H9 (cell line): ENCODE measurements around the gene DGKG. TPM values are rescaled to one million over a fixed set of nuclear protein-coding genes. Genes with fewer than 3 reads are reported as not detected.
A peak's percentile ranks its signal among the peaks of the same experiment; 100 is the strongest.

Experiments
- DNase-seq: peaks from one replicate; pipeline ENCODE4 v3.0.0-alpha.2; 2017
- H2AFZ ChIP-seq: one replicate; pipeline ENCODE4 v1.6.1; 2013; ENCODE audit warnings: mild to moderate bottlenecking, low read length, control low read depth, moderate library complexity
- H2AK5ac ChIP-seq: 2 replicates; pipeline ENCODE4 v1.6.1; 2013; ENCODE audit warnings: low read length, control low read depth, mixed read lengths; ENCODE audit not compliant: insufficient read length
- H2BK120ac ChIP-seq: one replicate; pipeline ENCODE4 v1.6.1; 2013; ENCODE audit warnings: low read depth, mild to moderate bottlenecking, low read length, control low read depth, inconsistent platforms; ENCODE audit not compliant: poor library complexity, severe bottlenecking
- H2BK12ac ChIP-seq: 2 replicates; pipeline ENCODE4 v1.6.1; 2013; ENCODE audit warnings: low read length, control low read depth, mixed read lengths, low read depth; ENCODE audit not compliant: insufficient read length
- H2BK15ac ChIP-seq: 2 replicates; pipeline ENCODE4 v1.6.1; 2013; ENCODE audit warnings: low read depth, low read length, control low read depth
- H2BK20ac ChIP-seq: one replicate; pipeline ENCODE4 v1.6.1; 2013; ENCODE audit warnings: low read depth, mild to moderate bottlenecking, low read length, control low read depth, inconsistent platforms; ENCODE audit not compliant: poor library complexity, severe bottlenecking
- H2BK5ac ChIP-seq: 2 replicates; pipeline ENCODE4 v1.6.1; 2013; ENCODE audit warnings: low read length, control low read depth, mixed read lengths; ENCODE audit not compliant: insufficient read length
- H3K14ac ChIP-seq: 2 replicates; pipeline ENCODE4 v1.6.1; 2013; ENCODE audit warnings: low read length, control low read depth; ENCODE audit not compliant: insufficient read depth
- H3K18ac ChIP-seq: 2 replicates; pipeline ENCODE4 v1.6.1; 2013; ENCODE audit warnings: low read depth, mild to moderate bottlenecking, mixed read lengths, low read length, control low read depth; ENCODE audit not compliant: insufficient read length
- H3K23ac ChIP-seq: 2 replicates; pipeline ENCODE4 v1.6.1; 2013; ENCODE audit warnings: low read length, control low read depth, mixed read lengths, low read depth; ENCODE audit not compliant: insufficient read length
- H3K23me2 ChIP-seq: 2 replicates; pipeline ENCODE4 v1.6.1; 2013; ENCODE audit warnings: low read depth, mild to moderate bottlenecking, mixed read lengths, low read length, control low read depth; ENCODE audit not compliant: insufficient read length, poor library complexity, severe bottlenecking
- H3K27ac ChIP-seq: 2 replicates; pipeline ENCODE4 v1.5.1; 2013; ENCODE audit warnings: low read length, control low read depth, mixed read lengths, low read depth; ENCODE audit not compliant: insufficient read length
- H3K27me3 ChIP-seq: 2 replicates; pipeline ENCODE4 v1.6.1; 2013; ENCODE audit warnings: low read length, control low read depth, inconsistent platforms; ENCODE audit not compliant: insufficient read depth
- H3K4ac ChIP-seq: 2 replicates; pipeline ENCODE4 v1.6.1; 2013; ENCODE audit warnings: low read depth, mild to moderate bottlenecking, control low read depth, inconsistent platforms, low read length, moderate library complexity
- H3K4me1 ChIP-seq: 2 replicates; pipeline ENCODE4 v1.6.1; 2013; ENCODE audit warnings: low read length, control low read depth, inconsistent platforms; ENCODE audit not compliant: insufficient read depth
- H3K4me2 ChIP-seq: 2 replicates; pipeline ENCODE4 v1.6.1; 2013; ENCODE audit warnings: low read length, control low read depth, mixed read lengths; ENCODE audit not compliant: insufficient read length, insufficient read depth
- H3K56ac ChIP-seq: 2 replicates; pipeline ENCODE4 v1.6.1; 2013; ENCODE audit warnings: low read depth, mild to moderate bottlenecking, mixed read lengths, low read length, control low read depth; ENCODE audit not compliant: insufficient read length
- H3K79me1 ChIP-seq: 2 replicates; pipeline ENCODE4 v1.6.1; 2013; ENCODE audit warnings: low read depth, mild to moderate bottlenecking, moderate library complexity, low read length, control low read depth, inconsistent platforms; ENCODE audit not compliant: insufficient read depth, poor library complexity, severe bottlenecking
- H3K79me2 ChIP-seq: 2 replicates; pipeline ENCODE4 v1.6.1; 2013; ENCODE audit warnings: low read length, control low read depth, inconsistent platforms; ENCODE audit not compliant: insufficient read depth
- H3K9ac ChIP-seq: 2 replicates; pipeline ENCODE4 v1.6.1; 2013; ENCODE audit warnings: low read length, control low read depth, mixed read lengths; ENCODE audit not compliant: insufficient read length; ENCODE audit errors: extremely low read depth
- H3K9me3 ChIP-seq: one replicate; pipeline ENCODE4 v1.6.1; 2013; ENCODE audit warnings: low read depth, low read length, inconsistent platforms; ENCODE audit not compliant: control insufficient read depth
- H3T11ph ChIP-seq: one replicate; pipeline ENCODE4 v1.6.1; 2013; ENCODE audit warnings: mild to moderate bottlenecking, low read length, control low read depth, inconsistent platforms
- H4K20me1 ChIP-seq: one replicate; pipeline ENCODE4 v1.6.1; 2013; ENCODE audit not compliant: control insufficient read depth, insufficient read length, insufficient read depth
- H4K5ac ChIP-seq: 2 replicates; pipeline ENCODE4 v1.6.1; 2013; ENCODE audit warnings: low read depth, mild to moderate bottlenecking, mixed read lengths, low read length, control low read depth; ENCODE audit not compliant: insufficient read length
- H4K8ac ChIP-seq: replicated peaks from 2 replicates; pipeline ENCODE4 v1.6.1; 2013; ENCODE audit warnings: low read length, control low read depth, mixed read lengths, low read depth; ENCODE audit not compliant: insufficient read length
- H4K91ac ChIP-seq: 2 replicates; pipeline ENCODE4 v1.6.1; 2013; ENCODE audit warnings: low read depth, mild to moderate bottlenecking, moderate library complexity, mixed read lengths, low read length, control low read depth; ENCODE audit not compliant: insufficient read length
- H3K27ac Mint-ChIP-seq, 3 experiments: 2 replicates in 2 of 3; 3 replicates in 1 of 3; pipeline ENCODE4 v1.8.0; 2020 to 2021; ENCODE audit warnings: mixed read lengths in 3 of 3, mild to moderate bottlenecking in 1 of 3, moderate library complexity in 1 of 3
- H3K27me3 Mint-ChIP-seq: 2 replicates; pipeline ENCODE4 v1.8.0; 2021; ENCODE audit warnings: low read depth, mild to moderate bottlenecking, moderate library complexity, mixed read lengths
- H3K36me3 Mint-ChIP-seq, 3 experiments: 2 replicates in 2 of 3; 3 replicates in 1 of 3; pipeline ENCODE4 v1.8.0; 2020 to 2021; ENCODE audit warnings: low read depth in 3 of 3, mixed read lengths in 3 of 3; ENCODE audit not compliant: insufficient read depth in 1 of 3
- H3K4me1 Mint-ChIP-seq, 2 experiments: 2 replicates each; pipeline ENCODE4 v1.8.0; 2020; ENCODE audit warnings: mixed read lengths in 2 of 2
- H3K4me3 Mint-ChIP-seq, 2 experiments: 2 replicates in 1 of 2; 3 replicates in 1 of 2; pipeline ENCODE4 v1.8.0; 2020 to 2021; ENCODE audit warnings: mild to moderate bottlenecking in 2 of 2, mixed read lengths in 2 of 2, moderate library complexity in 1 of 2
- H3K9me3 Mint-ChIP-seq, 2 experiments: 2 replicates in 1 of 2; 3 replicates in 1 of 2; pipeline ENCODE4 v1.8.0; 2020; ENCODE audit warnings: mild to moderate bottlenecking in 2 of 2, mixed read lengths in 2 of 2, moderate library complexity in 1 of 2
- CTCF ChIP-seq: fragments of 200-600 bp; sonication (generic); conservative IDR thresholded peaks from 3 replicates; pipeline ENCODE4 v1.8.0; 2021; ENCODE audit warnings: antibody characterized with exemption, mild to moderate bottlenecking
- WGBS: extraction: QIAGEN DNeasy Blood & Tissue Kit; methylation state at CpG from one replicate; pipeline ENCODE4 v1.1.7; 2013; ENCODE audit warnings: missing lambda C conversion rate, low lambda C conversion rate, mixed read lengths; ENCODE audit not compliant: insufficient read length; ENCODE audit errors: extremely low coverage; 5-methylcytosine and 5-hydroxymethylcytosine counted together
- total RNA-seq: library from RNA; stranded (reverse); gene quantifications from 2 replicates; pipeline ENCODE4 v1.2.1, GENCODE V29; 2021

The DGKG gene
- total RNA-seq, 1 experiment from 2014 or later, result not detected

- Histone ChIP-seq H2BK5ac (no peak overlapping the region), H3K27ac (no peak overlapping the region)
Measured at GRCh38 chr3:186178412-186178811, 183.6 kb downstream of the DGKG start.

More at GRCh38 chr3:186178412-186178811, 183.6 kb downstream of the DGKG start:
- H3K4me1 ChIP-seq, result no peaks in the 10 kb centered on the region
- H3K4me2 ChIP-seq, result no peak overlapping the region
- H2AK5ac ChIP-seq, result no peak overlapping the region
- peaks cover 75% of the 10 kb centered on the region for H3K27me3 Mint-ChIP-seq
- no peak for TF ChIP-seq CTCF
- no peak overlapping the region for H2BK15ac ChIP-seq
- no peak overlapping the region for H4K8ac ChIP-seq
- H3K23ac ChIP-seq, result no peak overlapping the region
- no peak overlapping the region for H4K91ac ChIP-seq
- no peaks in the 10 kb centered on the region for H3K27me3 ChIP-seq
- H3K23me2 ChIP-seq, result no peaks in the 10 kb centered on the region
- H3K79me1 ChIP-seq, result no peaks in the 10 kb centered on the region
- peak; percentile 3 for DNase-seq
- no peaks in the 10 kb centered on the region for H3K9me3 Mint-ChIP-seq
- H2BK12ac ChIP-seq, result no peak overlapping the region
- no peaks in the 10 kb centered on the region for H3K9me3 ChIP-seq
- no peak overlapping the region for H2AFZ ChIP-seq
- no peak overlapping the region for H2BK20ac ChIP-seq
- WGBS, result no CpG with 5 or more reads among the region's 4 CpGs
- H3K14ac ChIP-seq, result no peak overlapping the region
- H3K4me3 Mint-ChIP-seq, result no peak overlapping the region
- H3K18ac ChIP-seq, result no peak overlapping the region
- H3K56ac ChIP-seq, result no peak overlapping the region
- H3T11ph ChIP-seq, result no peak overlapping the region
- H3K4ac ChIP-seq, result no peak overlapping the region
- H3K27ac Mint-ChIP-seq, result no peak overlapping the region
- H3K36me3 Mint-ChIP-seq, result no peaks in the 10 kb centered on the region; a peak in 1 of 7 replicates
- no peaks in the 10 kb centered on the region for H3K4me1 Mint-ChIP-seq
- no peaks in the 10 kb centered on the region for H4K20me1 ChIP-seq
- no peak overlapping the region for H2BK120ac ChIP-seq
- no peaks in the 10 kb centered on the region for H3K79me2 ChIP-seq
- no peak overlapping the region for H4K5ac ChIP-seq
- H3K9ac ChIP-seq, result no peak overlapping the region
